HG02798 (cell line): ENCODE results near the gene S100A13.

Source experiments
- ATAC-seq: cut with Tn5 transposase; IDR thresholded peaks from one replicate; pipeline ENCODE4 v1.9.1; 2021; ENCODE audit warnings: mild to moderate bottlenecking; ENCODE audit not compliant: unreplicated experiment, poor library complexity

The S100A13 gene

DNA sequence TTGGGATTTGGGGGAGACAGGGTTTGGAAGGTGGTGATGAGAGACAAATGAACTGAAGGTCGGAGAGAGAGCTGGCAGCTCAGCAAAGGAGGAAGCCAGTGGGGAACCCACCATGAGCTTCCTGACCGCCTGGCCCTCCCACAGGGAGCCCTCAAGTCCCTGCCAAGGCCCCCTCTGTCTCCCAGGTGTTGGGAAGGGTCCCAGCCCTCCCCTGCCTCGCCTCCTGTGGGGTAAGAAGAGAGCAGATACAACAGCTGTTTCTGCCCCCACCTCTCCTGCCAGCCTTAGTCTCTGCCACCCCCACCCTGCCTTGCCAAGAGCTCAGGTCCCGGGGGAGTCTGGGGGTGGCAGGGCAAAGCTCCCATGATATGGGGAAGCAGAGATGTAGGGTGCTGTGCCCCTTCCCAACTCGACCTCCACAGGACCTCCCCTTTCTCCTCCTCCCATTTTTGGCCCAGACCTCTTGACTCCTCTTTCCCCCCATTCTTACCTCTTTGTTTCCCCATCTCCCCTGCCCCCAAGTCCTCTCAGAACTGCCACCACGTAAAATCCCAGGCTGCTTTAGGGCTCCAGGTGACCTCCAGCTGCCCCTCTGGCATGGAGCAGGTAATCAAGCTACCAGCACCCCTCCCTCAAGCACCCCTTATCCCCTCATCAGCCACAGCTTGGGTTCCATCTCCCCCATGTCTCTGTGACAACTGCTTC is 1.5 kb upstream of the S100A13 start:
- ATAC-seq: no peak

DNA sequence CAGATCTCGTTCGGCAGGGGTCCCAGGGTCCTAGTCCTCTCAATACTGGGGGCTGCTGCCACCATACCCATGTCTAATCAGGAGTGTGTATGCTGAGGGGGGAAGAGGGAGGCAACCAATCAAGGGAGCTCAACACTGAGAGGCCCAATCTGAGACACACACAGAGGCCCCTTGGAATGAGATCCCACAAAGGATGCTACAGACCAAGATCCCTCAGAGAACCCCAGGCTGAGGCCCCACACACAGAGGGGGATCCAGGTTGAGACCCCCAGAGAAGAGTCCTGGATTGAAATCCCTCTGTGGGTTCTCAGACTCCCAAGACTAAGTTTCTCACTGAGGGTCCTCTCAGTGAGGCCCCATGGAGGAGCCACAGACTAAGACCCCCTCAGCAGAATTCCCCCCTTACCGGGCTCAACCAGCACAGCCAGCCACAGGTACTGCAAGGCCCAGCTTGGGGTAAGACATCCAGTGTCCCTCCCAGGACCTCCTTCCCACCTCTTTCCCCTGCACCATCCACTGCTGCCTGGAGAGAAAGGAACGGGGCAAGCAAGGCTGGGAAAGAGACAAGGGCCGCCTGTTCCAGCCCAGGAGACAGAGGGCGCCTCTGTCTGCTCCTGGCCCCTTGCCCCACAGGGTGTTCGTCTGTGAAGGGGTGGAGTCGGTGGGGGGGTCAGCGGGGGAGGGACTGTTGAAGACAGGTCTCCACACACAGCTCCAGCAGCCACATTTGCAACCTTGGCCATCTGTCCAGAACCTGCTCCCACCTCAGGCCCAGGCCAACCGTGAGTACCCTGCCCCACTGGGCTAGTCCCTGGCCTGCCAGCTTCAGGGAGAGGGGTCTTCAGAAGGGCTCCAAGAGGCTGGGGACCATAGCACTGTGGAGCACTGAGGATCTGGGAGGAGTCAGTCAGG is 666 bp upstream of the S100A13 start, which contains the start of gene S100A1:
S100A1 (plus strand) TSS at position 720 of the 912 bp plus-strand sequence. CDS start 2,088 bp downstream, outside the sequence.
- no peak for ATAC-seq

DNA sequence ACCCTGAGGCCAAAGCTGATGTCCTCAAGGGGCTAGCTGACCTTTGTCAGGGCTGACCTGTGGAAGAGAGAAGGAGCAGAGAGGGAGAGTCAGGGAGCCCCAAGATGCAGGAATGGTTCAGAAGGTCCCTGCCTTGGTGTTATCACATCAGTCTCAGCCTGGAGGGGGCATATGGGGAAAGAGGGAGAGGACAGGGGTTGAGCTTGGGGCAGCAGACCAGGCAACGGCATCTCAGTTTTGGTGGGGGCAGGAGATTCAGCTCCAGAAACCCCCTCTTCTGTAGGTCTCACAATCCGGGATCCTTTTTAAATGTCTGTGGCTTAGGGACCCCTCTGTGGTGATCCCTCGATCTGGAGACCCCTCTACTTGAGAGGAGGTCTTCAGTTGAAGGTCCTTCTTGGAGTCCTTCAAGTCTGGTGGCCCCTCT is 815 bp downstream of the S100A13 start:
- ATAC-seq: no peak

DNA sequence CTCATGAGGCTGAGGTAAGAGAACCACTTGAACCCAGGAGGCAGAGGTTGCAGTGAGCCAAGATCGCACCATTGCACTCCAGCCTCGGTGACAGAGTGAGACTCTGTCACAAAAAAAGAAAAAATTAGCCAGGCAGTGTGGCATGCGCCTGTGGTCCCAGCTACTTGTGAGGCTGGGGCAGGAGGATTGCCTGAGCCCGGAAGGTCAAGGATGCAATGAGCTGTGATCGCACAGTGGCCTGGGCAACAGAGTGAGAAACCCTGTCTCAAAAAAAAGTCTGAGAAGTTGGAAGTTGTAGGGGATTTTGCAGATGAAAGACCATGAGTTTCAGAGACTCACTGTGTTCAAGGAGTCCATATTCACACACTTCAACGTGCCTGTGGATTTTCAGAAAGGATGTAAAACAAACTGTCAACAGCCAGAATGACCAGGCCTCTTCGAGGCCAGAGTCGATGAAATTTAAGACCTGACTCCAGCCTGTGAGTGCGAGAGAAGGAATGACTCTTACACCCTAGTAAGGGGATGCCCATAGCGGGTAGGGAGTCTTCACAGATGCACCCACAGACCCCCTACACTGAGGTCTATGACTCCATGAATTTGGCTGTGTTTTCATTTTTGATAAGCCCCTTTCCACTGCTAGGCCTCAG is 2.2 kb downstream of the S100A13 start:
- no peak for ATAC-seq

DNA sequence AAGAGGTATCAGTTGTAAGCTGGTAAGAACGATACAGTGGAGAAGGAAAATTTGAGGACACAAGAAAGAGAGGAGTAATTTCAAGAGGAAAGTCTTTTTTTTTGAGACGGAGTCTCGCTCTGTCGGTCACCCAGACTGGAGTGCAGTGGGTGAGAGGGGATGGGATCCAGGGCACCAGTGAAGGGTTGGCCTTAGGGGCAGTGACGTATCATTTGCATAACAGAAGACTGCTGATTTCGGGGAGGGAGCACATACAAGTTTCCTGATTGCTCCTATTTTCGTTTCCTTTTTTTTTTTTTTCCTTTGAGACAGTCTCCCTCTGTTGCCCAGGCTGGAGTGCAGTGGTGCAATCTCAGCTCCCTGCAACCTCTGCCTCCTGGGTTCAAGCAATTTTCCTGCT is 4.2 kb downstream of the S100A13 start:
- no peak for ATAC-seq

DNA sequence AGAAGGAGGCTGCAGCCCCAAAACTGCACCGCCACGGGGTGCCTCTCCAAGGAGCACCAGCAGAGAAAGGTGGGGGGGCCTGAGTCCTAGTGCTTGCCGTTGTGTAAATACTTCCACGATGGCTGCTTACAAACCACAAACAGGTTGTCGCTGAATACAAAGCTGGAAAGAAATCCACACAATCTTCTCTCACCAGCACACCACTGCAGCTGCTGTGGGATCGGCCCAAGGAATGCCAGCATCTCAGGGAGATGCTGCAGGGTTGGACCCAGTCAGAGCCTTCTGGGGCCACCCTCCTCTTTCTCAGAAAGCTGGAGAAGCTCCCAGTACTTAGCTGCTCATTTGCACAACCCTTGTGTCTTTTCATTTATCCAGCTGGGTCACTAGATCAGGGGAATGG is 8.1 kb downstream of the S100A13 start:
- no peak for ATAC-seq

DNA sequence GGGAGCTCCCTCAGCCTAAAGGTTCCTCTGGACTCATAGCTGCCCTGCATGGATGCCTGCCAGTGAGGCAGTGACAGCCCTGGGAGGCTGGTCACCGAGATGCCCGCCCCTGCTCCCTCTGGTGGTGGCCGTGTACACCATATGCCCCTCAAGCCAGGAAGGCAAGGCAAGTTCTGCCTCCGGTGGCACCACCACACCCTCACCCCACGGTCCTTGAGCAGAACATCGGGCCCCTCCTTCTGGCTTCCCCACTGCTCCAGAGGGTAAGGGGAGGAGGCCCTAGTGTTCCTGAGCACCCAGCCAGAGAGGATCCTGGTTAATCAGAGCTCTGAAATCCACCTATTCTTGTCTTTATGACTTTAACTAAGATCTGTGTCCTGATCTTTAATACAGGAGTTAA is 9.6 kb downstream of the S100A13 start:
- ATAC-seq: peak; percentile 81

DNA sequence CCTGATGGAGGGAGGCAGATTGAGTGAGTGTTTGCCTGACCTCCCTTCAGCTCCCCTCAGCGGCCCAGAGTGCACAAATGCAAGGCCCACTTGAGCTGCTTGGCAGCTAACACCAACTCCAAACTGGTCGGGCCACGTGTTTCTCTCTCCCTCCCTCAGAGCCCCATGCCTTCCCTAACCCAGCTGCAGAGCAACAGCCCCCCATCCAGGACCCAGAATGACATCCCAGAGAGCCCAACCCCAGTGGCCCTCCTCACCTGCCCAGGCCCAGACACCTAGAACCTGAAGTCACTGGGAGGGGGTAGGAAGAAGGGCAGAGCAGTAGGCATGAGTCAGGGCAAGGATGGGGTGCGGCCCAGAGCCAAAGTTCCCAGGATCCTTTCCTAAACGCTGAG is 10.4 kb downstream of the S100A13 start:
- no peak for ATAC-seq

DNA sequence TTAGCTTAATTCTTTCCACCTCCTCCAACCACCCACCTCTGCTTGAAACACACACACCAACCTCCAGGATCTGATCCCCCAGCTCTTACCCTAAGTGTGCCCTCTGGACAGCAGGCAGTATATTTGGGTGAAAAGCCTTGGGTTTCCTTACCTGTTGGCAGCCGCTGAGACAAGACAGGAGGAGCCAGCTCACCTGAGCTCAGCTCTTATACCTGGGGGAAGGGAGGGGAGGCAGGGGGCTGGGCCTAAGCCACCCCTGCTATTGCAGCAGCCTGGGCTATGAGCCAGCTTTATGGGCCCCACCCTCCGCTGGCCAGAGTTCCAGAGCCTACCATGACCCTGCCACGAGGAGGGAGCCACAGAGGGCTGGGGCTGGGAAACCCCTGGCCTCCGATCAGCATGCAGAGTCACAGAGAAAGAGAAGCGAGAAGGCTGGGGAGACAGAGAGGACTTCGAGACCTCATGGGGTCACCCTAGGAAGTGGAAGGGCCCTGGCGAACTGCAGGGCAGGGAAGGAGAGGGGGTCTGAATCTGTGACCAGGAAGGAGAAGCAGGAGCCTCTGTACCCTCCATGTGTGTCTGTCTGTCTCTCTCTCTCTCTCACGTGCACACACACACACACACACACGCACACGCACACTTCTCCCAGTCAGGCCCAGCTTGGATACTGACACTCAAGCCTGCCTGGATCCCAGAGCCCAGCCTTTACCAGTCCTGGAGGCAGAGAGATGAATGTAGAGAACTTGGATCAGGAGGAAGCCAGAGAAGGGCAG is 11.0 kb downstream of the S100A13 start, which contains the start of gene S100A14:
S100A14 (minus strand) TSS at position 182 of the 773 bp plus-strand sequence. CDS start 467 bp downstream, outside the sequence.
- no peak for ATAC-seq

DNA sequence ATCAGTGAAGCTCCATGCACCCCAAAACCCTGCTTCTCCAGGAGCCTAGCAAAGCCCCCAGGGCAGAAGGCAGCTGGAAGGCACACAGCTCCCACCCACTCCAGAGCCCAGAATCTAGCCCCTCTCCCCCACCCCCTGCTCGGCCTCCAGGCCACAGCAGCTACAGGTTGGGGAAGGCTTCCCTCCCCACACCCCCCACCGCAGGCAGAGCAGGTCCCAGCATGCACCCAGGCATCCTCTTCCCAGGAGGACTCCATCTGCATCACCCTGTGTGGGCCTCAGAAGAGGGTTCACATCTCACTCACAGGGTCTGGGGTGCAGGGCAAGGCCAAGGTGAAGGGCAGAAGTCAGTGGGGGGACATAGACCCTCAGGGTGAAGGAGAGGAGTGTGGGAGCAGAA is 11.9 kb downstream of the S100A13 start:
- no peak for ATAC-seq

DNA sequence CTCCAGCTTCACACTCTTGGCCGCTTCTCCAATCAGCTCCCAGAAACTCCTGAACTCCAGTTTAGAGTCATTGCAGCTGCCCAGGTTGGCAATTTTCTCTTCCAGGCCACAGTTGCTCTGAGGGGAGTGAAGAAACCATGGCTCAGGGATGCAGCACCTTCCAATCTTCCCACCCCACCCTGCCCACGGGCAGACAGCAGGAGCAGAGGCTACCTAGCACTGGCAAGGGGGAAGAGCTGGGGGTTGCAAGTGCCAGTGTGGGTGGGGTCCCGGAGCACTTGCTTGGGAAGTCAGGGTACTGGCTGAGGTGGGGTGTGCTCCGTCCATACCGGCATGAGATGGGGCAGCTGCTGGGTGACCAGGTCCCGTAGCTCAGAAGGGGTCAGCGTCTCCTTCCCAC is 12.4 kb downstream of the S100A13 start:
- ATAC-seq: no peak

DNA sequence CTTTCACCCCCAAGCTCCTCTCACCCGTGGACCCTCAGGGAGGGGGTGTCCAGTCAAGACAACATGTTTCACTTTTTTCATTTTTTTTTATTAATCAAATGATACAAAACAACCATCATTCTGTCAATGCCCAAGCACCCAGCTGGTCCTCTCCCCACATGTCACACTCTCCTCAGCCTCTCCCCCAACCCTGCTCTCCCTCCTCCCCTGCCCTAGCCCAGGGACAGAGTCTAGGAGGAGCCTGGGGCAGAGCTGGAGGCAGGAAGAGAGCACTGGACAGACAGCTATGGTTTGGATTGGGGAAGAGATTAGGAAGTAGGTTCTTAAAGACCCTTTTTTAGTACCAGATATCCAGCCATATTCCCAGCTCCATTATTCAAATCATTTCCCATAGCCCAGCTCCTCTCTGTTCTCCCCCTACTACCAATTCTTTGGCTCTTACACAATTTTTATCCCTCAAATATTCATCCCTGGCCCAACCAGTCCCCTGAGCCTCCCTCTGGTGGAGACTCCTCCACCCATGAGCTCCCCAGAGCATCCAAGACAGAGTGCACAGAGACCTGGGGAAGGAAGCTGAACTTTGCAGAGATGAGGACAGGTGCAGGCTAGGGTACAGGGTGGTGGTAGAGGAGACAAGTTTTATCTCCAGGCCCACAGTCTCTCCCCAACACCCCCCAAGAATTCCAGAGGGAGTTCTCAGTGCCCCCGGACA is 13.0 kb downstream of the S100A13 start:
- ATAC-seq: no peak

DNA sequence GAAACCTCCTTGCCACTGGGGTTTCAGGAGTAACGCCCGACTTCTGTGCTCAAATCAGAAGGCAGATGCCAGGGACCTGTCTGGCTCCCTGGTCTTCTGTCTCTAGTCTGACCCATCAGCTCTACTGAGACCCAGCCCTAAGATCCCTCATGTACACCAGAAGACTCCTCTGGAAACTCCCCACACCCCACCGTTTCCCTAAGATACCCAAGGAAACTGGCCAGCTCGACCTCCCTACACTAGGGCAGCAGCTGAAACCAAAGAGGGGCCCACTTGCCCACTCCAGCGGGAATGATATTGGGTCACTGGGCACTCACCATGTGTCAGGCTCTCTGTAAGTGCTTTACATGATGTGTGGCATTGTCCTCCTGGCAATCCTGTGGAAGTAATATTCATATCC is 13.9 kb downstream of the S100A13 start:
- ATAC-seq: no peak

DNA sequence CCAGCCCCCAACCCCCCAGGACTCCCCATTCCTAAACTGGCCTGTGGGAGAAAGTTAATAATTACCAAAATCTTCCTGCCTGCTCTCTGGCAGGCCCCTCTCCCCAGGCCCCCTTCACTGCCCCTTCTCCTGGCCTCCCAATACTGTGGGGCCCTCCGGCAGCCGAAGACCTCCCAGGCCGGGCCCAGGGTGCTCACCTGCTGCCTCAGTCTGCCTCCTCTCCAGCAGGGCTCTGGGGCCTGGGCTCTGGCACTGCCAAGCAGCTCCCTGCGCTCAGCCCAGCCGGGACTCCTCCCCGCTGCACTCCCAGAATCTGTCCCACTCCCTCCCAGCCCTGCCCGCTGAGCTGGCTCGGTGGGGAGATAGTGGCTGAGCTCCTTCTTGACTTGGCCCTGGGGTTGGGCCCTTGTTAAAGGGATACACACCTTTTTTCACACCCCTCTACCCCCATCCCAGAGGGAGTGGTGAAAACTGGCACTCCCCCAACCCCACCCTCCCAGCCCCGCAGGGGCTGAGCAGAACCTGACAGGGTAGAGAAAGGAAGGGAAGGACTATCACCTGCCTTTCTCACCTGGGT is 14.5 kb downstream of the S100A13 start, which contains the start of gene S100A16:
S100A16 (minus strand) TSS at position 383 of the 577 bp plus-strand sequence. CDS start 4,986 bp downstream, outside the sequence.
- no peak for ATAC-seq

DNA sequence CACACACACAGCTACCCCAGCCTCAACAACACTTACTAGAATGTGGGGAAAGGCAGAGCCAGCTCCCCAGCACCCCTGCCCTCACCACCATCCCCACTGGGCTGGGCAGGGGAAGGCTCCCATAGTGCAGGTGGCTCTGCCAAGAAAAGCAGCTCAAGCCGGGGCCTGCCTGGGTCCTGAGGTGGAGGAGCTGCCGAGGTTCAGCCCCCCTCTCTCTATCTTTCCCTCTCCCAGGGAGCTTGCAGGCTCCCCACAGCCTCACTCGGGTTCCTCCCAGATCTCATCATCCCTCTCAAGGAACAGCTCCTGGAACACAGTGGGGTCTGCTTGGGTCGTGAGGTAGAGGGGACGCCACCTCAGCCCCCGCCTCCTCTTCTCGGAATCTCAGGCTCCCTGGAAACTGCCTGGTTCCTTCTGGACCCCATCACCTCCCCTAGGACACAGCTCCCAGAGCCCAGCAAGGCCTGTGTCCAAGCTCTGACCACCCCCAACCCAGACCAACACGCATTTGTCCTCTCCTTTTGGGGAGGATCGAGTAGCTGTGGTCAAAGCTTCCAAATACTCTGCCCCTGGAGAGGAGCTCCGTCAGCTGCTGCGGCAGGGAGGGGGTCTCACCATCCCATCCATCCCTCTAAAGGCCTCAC is 15.1 kb downstream of the S100A13 start:
- no peak for ATAC-seq

DNA sequence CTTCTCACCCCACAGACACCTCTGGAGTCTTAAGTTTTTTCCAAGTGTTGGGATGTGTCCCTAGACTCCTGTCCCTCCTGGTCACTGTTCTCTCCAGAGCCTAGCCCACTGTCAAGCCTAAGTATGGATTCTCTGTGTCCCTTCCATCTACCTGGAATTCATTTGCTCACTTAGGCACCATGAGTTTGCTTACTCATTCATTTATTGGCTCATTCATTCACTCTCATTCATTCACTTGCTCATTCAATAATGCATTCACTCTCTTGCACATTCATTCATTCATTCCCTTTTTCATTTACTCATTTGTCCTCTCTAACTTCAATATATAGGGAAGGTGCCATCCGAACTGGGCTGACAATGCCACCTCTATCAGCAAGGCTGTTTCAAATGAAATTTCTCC is 15.9 kb downstream of the S100A13 start:
- no peak for ATAC-seq

DNA sequence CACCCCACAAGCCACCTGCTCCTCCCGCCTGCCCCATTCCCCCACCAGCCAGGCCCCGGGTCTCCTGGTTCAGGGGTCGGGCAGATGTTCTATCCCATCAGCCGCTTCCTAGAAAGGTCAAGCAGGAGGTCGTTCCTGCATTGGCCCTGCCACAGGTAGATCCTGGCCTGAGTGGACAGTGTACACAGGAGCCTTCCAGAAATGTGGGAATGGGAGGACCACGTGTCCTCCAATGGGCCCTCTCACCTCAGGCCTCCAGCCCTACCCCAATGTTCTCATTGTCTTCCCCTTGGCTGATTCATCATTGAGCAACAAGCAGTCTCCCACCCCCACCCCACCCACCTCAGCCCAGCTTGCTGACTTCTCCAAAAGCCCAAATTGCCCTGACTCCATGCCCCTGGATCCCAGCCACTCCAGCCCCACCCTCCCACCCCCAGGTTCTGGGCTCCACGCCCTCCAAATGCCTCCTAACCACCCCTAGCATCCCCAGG is 16.4 kb downstream of the S100A13 start:
- no peak for ATAC-seq

DNA sequence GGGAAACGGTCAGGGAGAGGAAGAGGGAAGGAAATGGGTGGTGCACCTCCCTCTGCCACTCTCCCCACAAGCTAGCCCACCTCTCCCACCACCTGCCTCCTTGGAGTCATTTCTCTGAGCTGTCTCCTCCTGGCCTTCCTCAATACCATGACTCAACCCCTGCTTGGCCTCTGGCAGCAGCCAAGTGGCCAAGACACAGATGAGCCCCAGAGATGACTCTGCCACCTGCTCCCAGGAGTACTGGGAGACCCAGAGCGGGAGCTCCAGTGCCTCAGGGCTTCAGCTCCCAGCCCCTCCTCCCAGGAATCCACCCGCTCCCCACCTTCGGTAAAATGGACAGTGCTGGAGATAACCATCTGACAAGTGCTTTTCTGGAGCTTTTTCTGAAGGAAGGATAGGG is 17.0 kb downstream of the S100A13 start:
- no peak for ATAC-seq

DNA sequence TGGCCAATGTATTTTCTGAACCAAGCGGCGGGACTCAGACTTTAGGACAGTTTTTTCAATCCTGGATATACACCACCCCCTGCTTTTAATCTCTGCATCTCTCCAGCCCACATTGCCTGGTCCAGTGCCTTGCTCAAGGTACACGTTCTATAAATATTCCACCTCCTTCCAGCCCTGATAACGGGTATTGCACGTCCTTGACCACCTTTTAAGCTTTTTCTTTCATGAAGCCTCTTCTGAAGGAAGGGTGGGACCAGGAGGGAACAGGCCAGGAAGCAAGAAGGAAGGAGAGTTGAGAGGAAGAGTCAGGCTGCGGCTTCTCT is 17.8 kb downstream of the S100A13 start:
- no peak for ATAC-seq
